GM18867 (cell line): ENCODE results near the gene C19orf81.
"Not testable (repeated sequence)": the region's sequence is repeated elsewhere in the genome, so short reads cannot be mapped to it uniquely, and the experiment has no call there.

Experiments
- ATAC-seq: cut with Tn5 transposase; IDR thresholded peaks from one replicate; pipeline ENCODE4 v1.9.1; 2021; ENCODE audit warnings: mild to moderate bottlenecking, moderate library complexity; ENCODE audit not compliant: unreplicated experiment

The C19orf81 gene

DNA sequence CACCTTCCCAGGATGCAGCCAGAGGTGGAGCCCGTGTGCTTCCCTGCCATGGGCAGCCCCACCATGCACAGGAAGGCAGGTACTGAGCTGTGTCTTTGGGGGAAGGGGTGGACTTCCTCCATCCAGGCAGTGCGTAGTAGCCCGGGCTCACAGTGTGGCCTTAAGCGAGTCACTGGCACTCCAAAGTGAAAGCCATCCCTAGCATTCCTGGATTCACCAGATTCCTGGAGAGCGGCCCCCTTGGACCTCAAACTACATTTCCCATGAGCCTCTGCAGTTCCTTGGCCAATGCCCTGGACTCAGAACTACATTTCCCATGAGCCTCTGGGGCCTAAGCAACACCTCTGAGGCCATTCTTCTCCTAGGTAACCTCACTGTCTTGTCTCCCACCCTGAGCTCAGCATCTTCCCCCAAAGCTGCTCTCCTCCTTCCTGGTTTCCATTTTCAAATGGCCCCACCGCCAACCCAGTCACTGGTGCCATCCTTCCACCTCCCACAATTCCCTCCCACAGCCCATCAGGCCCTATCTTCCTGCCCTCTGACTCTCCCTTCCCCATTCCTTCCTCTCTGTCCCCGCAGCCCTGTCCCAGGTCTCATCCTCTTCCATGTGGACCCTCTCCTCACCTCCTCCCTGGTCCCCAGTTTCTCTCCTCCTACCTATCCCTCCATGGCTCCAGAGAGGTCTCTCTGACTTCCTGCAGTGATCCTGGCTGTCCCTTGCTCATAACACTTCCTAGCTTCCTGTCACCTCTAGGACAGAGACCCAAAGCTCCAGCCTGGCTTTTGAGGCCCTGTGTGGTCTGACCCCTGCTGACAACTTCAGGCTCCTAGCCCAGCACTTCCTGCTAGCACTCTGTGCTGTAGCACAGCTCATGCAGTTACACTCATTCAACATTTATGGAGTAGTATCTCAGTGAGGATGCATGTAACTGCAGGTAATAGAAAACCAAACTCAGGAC is at the start of gene C19orf81:
Gene C19orf81 (plus strand): TSS at position 13 of the 959 bp plus-strand sequence. CDS start 0 bp downstream, at position 13.
- no peak for ATAC-seq

DNA sequence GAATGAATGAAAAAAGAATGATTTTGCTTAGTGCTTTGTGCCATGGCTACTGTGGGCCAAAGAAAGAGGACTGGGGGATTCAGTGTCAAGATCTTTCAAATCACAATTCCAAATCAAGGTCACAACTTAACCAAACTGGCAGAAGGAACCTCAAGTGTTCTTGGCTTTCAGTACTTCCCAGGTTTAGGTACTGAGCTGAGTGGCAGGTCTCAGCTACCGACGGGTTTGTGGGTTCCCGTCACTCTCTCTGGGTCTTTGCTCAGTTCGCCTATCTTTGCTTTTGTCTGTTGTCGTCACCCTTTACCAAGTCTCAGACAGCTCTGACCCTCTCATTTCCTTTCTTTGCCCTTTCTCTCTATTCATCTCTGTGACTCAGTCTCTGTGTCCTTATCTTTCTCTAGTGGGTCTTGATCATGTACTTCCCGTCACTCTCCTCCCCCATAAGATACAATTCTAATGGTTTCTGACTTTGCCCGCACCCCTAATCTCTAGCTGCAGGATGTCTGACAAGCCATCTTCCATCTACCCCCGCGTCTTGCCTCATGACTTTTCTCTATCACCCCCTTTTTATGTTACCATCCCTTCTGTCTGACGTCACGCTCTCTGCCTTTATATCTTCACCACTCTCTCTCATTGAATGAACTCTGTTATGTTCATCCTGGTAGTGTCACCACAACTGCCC is 47.7 kb upstream of the C19orf81 start:
- no peak for ATAC-seq

DNA sequence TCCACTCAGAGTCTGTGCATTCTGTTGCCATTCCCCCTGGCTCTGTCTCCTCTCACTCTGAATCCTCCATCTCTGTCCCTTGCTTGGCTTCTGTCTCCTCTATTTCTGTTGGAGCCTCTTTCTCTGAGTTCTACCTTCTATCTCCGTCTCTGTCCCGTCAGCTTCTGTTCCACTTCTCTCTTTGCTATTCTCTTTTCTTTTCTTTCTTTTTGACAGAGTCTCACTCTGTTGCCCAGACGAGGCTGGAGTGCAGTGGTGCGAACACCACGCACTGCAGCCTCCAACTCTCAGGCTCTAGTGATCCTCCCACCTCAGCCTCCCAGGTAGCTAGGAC is 47.2 kb upstream of the C19orf81 start:
- ATAC-seq: no peak

DNA sequence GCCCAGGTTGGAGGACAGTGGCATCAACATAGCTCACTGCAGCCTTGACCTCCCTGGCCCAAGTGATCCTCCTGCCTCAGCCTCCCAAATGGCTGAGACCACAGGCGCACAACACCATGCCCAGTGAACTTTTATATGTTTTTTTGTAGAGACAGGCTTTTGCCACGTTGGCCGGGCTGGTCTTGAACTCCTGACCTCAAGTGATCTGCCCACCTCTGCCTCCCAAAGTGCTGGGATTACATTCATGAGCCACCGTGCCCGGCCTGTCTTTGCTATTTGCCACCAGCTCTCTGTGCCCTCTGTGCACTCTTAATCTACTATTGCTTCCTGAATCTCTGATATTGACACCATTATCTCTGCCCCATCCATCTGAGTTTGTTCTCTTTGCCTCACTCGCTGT is 46.7 kb upstream of the C19orf81 start:
- ATAC-seq: no peak

DNA sequence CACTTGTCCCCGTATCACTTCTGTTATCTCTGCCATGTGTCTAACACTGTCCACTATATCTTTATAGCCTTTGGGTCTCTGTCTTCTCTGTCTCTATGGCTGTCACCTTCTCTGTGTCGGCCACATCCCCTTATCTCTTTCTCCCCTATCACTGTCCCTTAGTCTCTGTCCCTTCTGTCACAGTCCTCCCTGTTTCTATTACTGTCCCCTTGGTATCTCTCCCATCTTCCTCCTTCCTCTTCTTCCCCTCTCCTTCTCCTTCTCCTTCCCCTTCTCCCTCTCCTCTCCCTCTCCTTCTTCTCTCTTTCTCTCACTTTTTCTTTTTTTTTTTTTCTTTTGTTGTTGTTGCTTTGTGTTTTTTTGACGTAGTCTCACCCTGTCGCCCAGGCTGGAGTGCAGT is 46.3 kb upstream of the C19orf81 start:
- ATAC-seq: no peak

DNA sequence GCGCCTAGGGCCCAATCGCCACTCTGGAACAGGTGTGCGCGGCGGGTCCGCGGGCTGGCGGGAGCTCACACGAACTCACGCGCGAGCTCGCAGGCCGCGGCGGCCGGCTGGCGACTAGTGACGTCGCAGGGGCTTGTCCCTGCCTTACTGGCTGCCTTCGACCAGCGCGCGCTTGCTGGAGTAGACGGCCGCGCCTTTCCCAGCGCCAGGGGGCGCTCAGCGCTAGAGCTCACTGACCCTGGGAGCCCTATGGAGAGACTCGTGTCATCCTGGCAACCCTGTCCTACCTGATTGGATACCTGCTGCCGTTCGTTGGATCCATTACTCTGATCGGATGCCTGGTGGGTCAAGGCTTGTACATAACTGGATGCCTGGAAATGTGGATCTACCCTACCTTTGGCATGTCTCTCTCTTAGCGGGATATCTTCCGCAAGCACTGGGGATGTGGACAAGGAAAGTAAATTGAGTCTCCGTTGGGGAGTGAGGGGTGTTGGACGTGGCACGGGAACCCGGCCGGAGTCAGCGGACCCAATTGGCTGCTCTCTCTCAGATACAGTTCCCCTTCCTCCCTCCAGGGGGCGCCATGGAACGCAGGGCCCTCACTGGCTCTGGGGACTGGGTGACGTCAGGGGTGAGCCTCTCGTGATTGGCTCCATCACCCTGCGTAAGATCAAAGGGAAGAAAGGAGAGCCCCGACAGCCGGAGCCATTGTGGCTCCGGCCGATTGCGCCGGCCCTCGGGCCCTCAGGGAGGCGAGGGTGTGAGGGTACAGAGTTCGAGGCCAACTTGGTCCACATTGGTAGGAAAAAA is 44.8 kb upstream of the C19orf81 start:
- not testable (repeated sequence) for ATAC-seq

DNA sequence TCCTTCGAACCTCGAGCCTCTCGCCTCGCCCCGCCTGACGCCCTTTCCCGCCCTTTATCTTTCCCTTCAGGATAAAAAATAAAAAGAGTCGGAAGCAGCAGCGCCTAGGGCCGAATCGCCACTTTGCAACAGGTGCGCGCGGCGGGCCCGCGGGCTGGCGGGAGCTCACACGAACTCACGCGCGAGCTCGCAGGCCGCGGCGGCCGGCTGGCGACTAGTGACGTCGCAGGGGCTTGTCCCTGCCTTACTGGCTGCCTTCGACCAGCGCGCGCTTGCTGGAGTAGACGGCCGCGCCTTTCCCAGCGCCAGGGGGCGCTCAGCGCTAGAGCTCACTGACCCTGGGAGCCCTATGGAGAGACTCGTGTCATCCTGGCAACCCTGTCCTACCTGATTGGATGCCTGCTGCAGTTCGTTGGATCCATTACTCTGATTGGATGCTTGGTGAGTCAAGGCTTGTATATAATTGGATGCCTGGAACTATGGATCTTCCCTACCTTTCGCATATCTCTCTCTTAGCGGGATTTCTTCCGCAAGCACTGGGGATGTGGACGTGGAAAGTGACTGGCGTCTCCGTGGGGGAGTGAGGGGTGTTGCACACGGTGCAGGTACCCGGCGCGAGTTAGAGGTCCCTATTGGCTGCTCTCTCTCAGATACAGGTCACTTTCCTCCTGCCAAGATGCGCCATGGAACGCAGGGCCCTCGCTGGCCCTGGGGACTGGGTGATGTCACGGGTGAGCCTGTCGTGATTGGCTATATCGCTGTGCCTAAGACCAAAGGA is 43.0 kb upstream of the C19orf81 start:
- not testable (repeated sequence) for ATAC-seq

DNA sequence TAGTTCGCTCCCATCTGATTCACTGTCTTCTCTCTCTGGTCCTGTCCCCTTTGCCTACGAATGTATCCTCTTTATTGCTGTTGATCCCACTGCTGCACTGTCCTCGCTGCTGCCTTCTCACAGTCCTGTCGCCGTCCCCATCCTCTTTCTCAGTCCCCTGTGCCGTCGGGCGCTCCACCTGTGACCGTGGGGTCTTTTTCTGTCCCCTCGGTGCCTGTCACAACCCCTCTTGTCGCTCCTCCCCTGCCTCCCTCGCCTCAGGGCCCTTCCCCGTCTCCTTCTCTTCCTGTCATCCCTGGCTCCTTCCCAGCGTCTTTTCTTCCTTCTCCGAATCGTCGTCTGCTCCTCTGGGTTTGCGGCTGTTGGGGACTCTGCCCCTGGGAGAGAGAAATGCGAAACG is 41.9 kb upstream of the C19orf81 start:
- ATAC-seq: no peak

DNA sequence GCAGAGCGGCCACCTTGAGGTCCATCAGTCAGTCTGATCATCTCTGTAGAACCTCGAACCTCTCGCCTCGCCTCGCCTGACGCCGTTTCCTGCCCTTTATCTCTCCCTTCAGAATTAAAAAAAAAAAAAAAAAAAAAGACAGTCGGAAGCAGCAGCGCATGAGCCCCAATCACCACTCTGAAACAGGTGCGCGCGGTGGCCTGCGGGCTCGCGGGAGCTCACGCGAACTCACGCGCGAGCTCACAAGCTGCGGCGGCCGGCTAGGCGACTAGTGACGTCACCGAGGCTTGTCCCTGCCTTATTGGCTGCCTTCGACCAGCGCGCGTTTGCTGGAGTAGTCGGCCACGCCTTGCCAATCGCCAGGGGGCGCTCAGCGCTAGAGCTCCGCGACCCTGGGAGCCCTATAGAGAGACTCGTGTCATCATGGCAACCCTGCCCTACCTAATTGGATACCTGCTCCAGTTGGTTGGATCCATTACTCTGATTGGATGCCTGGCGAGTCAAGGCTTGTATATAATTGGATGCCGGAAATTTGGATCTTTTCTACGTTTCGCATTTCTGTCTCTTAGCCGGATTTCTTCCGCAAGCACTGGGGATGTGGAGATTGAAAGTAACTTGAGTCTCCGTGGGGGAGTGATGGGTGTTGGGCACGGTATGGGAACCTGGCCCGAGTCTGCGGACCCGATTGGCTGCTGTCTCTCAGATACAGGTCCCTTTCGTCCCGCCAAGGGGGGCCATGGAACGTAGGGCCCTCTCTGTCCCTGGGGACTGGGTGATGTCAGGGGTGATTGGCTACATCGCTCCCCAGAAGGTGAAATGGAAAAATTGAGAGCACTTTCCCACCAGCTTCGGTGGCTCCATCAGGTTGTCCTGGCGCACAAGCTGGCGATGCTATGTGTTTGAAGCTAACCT is 41.1 kb upstream of the C19orf81 start:
- ATAC-seq: no peak

DNA sequence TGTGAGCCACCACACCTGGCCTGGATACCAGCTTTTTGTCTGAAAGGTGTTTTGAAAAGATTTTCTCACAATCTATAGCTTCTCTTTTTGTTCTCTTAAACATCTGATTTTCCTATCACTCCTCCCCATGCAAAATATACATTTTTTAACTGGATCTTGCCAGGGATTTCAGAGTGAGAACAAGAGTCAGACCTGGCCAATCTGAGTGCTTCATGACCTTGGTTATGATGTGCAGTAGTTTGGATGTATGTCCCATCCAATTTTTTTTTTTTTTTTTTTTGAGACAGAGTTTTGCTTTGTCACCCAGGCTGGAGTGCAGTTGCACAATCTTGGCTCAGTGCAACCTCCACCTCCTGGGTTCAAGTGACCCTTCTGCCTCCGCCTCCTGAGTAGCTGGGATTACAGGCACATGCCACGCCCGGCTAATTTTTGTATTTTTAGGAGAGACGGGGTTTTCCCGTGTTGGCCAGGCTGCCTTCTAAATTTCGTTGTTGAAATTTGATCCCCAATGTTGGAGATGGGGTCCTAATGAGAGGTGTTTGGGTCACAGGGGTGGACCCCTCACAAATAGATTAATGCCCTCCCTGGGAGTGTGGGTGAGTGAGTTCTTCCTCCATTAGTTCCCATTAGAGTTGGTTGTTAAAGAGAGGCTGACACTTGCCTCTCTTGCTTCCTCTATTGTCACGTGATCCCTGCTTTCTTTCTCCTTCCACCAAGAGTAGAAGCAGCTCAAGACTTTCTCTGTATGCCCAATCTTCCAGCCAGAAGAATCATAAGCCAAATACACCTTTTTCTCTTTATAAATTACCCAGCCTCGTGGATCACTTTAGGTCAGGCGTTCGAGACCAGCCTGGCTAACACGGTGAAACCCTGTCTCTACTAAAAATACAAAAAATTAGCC is 36.5 kb upstream of the C19orf81 start:
- not testable (repeated sequence) for ATAC-seq

DNA sequence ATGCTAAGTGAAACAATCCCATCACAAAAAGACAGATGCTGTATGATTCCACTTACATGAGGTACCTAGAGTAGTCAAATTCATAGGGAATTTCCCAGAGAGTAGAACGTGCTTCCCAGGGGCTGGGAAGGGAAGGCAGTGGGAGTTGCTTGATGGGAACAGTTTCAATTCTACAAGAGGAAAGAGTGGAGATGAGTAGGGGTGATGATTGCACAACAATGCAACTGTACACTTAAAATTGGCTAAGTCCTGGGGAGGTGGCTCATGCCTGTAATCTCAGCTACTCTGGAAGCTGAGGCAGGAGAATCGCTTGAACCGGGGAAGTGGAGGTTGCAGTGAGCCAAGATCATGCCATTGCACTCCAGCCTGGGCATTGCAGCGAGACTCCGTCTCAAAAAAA is 30.9 kb upstream of the C19orf81 start:
- ATAC-seq: not testable (repeated sequence)

DNA sequence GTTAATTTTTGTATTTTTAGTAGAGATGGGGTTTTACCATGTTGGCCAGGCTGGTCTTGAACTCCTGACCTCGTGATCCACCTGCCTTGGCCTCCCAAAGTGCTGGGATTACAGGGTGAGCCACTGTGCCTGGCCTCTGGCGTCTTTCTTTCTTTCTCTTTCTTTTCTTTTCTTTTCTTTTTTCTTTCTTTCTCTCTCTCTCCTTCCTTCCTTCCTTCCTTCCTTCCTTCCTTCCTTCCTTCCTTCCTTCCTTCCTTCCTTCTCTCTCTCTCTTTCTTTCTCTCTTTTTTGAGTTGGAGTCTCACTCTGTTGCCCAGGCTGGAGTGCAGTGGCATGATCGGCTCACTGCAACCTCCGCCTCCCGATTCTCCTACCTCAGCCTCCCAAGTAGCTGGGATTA is 30.1 kb upstream of the C19orf81 start:
- ATAC-seq: not testable (repeated sequence)

DNA sequence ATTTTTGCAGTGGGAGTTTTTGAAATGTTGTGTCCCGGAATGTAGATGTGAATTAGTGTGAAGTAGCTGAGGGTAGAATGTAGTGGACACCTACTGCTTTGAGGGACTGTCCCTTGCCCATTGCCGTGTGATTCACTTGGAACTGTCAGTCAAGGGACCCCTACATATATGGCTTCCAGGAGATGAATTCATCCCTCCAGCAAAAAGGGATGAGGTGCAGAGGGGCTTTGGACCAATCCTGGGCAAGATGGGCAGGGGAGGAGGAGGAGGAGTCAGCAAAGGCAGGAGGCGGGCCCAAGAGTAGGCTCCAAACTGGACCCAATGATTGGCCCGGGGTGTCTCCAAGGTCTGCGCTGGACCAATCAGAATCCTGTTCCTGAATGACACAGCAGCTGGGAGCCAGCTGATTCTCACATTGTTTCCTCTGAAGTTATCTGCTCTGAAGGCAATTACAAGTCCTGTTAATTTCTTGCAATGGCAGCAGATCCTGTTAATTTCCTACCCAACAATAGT is 28.8 kb upstream of the C19orf81 start:
- not testable (repeated sequence) for ATAC-seq

DNA sequence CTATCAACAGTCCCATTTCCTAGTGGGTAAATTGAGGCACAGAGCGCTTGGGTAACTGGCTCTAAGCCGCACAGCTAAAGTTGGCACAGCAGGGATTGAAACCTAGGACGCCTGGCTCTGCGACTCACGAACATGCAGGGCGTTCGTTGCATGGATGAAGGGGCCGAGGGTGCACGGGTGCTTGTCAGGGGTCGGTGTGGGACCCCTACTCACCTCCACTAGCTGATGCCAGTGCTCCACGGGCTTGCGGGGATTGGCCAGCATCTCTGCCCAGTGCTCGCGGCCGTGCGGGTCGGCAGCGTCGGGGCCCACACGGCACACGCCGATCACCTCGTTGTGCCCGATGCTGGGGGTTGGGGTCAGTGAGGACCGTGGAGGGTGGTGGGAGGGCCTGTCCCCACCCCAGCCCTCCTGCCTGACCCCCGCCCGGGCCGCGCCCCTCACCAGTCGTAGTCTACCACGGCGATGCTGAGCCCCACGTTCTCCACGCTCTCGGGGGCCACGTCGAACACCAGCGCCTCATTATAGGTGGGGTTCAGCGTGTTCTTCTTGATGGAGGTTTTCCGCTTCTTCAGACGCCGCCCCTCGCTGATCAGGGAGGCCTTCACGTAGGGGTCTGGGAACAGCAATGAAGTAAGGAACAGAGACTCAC is 24.2 kb upstream of the C19orf81 start:
- no peak for ATAC-seq

DNA sequence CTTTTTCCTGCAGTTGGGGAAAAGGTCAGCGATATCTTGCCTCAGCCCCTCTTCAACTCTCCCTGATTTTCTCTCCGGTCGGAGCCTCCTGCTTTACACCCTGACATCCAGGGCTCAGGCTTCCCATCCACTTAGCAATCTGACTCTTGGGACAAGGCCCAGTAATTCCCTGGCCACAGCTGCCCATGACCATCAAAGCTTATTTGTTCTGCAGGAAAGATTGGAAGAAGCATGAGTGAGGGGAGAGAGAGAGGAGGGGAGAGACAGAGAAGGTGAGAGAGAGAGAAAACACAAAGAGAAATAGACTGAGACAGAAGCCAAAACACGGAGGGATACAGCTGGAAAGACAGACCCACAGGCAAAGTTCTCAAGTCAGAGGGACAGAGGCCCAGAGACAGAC is 23.2 kb upstream of the C19orf81 start:
- ATAC-seq: no peak

DNA sequence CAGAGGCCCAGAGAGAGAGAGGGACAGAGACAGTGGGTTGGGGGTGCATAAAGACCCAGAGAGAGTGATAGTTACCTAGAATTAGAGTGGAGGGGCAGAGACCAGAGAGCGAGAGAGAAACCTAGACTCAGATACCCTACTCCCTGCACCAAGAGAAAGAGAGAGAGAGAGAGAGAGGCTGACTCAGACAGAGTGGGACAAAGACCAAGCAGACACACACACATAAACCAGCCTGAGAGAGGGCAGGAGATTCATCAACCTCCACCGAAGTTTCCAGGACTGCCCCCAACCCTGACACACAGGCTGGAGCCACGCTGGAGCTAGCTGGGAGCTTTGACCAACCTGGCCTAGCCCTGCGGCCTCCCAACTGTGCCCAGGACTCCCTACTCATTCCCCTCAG is 22.4 kb upstream of the C19orf81 start:
- no peak for ATAC-seq

DNA sequence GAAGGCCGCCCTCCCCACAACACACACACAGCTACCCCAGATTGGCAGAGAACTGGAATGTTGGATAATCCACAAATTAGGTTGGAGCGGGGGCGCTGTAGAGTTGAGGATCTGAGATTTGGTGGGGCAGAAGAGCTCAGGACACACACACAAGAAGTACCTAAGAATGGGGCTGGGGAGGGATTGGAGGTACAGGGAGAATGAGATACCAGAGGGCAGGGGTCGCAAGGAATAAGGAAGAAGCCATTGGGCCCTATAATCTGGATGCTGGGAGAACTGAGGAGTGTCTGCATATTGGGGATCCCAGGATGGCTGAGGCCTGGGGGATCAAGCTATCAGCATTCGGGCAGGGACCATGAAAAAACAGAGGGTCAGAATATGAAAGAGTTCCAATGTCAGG is 21.1 kb upstream of the C19orf81 start:
- ATAC-seq: no peak

DNA sequence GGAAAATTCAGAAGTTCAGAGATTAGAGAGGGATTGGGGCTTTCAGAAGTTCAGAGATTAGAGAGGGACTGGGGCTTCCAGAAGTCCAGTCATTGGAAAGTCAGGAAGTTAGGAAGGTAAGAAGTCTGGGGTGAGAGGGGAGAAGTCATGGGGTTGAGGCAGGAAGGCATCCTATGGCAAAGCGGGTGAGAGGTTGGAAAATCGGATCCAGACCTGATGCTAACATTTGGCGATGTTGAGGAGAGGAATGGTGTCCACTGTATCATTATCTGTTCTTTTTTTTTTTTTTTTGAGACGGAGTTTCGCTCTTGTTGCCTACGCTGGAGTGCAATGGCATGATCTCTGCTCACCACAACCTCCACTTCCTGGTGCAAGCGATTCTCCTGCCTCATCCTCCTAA is 20.7 kb upstream of the C19orf81 start:
- ATAC-seq: no peak
